ENCODE results near the gene VAMP1. TPM values are rescaled to one million over a fixed set of nuclear protein-coding genes. Genes with fewer than 3 reads are reported as not detected.
A peak's percentile ranks its signal among the peaks of the same experiment; 100 is the strongest.
"Not testable (repeated sequence)": the region's sequence is repeated elsewhere in the genome, so short reads cannot be mapped to it uniquely, and the experiment has no call there.

VAMP1 gene
- total RNA-seq, 1 donor from 2014 or later = 32.9 TPM

- Mint-ChIP-seq H3K36me3 (ENCODE audit: low read depth) (peaks cover 37% of the 10 kb centered on the region), H3K4me3 (peak within 1 kb of the TSS; percentile 97), H3K9me3 (no peaks in the 10 kb centered on the region), H3K27ac (peak within 1 kb of the TSS; percentile 96), H3K27me3 (no peaks in the 10 kb centered on the region), H3K4me1 (peaks cover 28% of the 10 kb centered on the region)
- no peak for TF ChIP-seq CTCF (IDR thresholded peaks at IDR 0.05)
- ATAC-seq (ENCODE audit: low read depth) = peak; percentile 75
- CTCF ChIA-PET = interaction anchor here (0.9 to 1.5 kb wide), 4 partner anchors 22 to 61 kb away, joined by 3 to 11 read pairs (median 3); partner anchors contain the start of gene VAMP1
- POLR2A ChIA-PET = interaction anchor here (0.6 to 4.3 kb wide), 30 partner anchors 8 to 630 kb away, joined by 3 to 89 read pairs (median 5); partner anchors contain the start of genes CD27, COPS7A, GAPDH and LPAR5
- intact Hi-C loops (cut with micrococcal nuclease) = loop anchor here (1.0 kb wide), 8 partner anchors 23 to 260 kb away; partner anchors contain the start of genes CHD4, GAPDH, ING4 and MLF2
- peak; percentile 96 for DNase-seq
Measured at GRCh38 chr12:6492838-6493496, 22.5 kb upstream of the VAMP1 start, which contains the start of gene MRPL51. Gene MRPL51, minus strand, starts transcription at chr12:6493262. Its CDS starts 126 bp downstream, at chr12:6493136.

GRCh38 chr12:6490673-6491072 is 20.2 kb upstream of the VAMP1 start:
- H3K4me3 Mint-ChIP-seq; ATAC-seq (ENCODE audit: low read depth); intact Hi-C loops (cut with micrococcal nuclease); DNase-seq; H3K27ac Mint-ChIP-seq; CTCF ChIA-PET; H3K27me3 Mint-ChIP-seq; H3K9me3 Mint-ChIP-seq: not testable (repeated sequence)
- Mint-ChIP-seq H3K4me1 (peaks cover 28% of the 10 kb centered on the region), H3K36me3 (ENCODE audit: low read depth) (peaks cover 24% of the 10 kb centered on the region)
- POLR2A ChIA-PET = interaction anchor here (0.7 to 4.3 kb wide), 2 partner anchors 20 to 312 kb away, joined by 6 to 89 read pairs; partner anchors contain the start of gene VAMP1

GRCh38 chr12:6489449-6489848 is 19.0 kb upstream of the VAMP1 start:
- no peaks in the 10 kb centered on the region for H3K9me3 Mint-ChIP-seq
- H3K27me3 Mint-ChIP-seq = no peaks in the 10 kb centered on the region
- ChIA-PET POLR2A (interaction anchor here (1.7 to 4.3 kb wide), 2 partner anchors 18 to 19 kb away, joined by 7 to 89 read pairs; partner anchors contain the start of gene VAMP1), CTCF (no interaction called here)
- peaks cover 24% of the 10 kb centered on the region for H3K36me3 Mint-ChIP-seq (ENCODE audit: low read depth)
- H3K4me3 Mint-ChIP-seq = no peak overlapping the region
- intact Hi-C loops (cut with micrococcal nuclease) = no loop called here
- no peak for ATAC-seq (ENCODE audit: low read depth)
- TF ChIP-seq CTCF (IDR thresholded peaks at IDR 0.05) = no peak
- DNase-seq = no peak
- peaks cover 16% of the 10 kb centered on the region for H3K4me1 Mint-ChIP-seq
- H3K27ac Mint-ChIP-seq = no peak overlapping the region

- Mint-ChIP-seq H3K4me3 (no peak overlapping the region), H3K36me3 (ENCODE audit: low read depth) (peaks cover 20% of the 10 kb centered on the region), H3K27ac (no peak overlapping the region), H3K27me3 (no peaks in the 10 kb centered on the region), H3K9me3 (no peaks in the 10 kb centered on the region), H3K4me1 (peaks cover 10% of the 10 kb centered on the region)
- TF ChIP-seq CTCF (IDR thresholded peaks at IDR 0.05) = no peak
- DNase-seq (no peak), ATAC-seq (ENCODE audit: low read depth) (no peak)
- ChIA-PET POLR2A (interaction anchor here (0.7 to 1.7 kb wide), 2 partner anchors 18 to 36 kb away, joined by 3 to 7 read pairs; partner anchors contain the start of gene VAMP1), CTCF (interaction anchor here (0.6 kb wide), 1 partner anchor 632 kb away, joined by 3 read pairs; no protein-coding TSS in a partner anchor)
- intact Hi-C loops (cut with micrococcal nuclease) = no loop called here
Measured at GRCh38 chr12:6488240-6488639, 17.8 kb upstream of the VAMP1 start.

- no peak for TF ChIP-seq CTCF (IDR thresholded peaks at IDR 0.05)
- POLR2A ChIA-PET = no interaction called here
- CTCF ChIA-PET = interaction anchor here (1.1 kb wide), 1 partner anchor 59 kb away, joined by 3 read pairs; no protein-coding TSS in a partner anchor
- DNase-seq (no peak), ATAC-seq (ENCODE audit: low read depth) (no peak)
- Mint-ChIP-seq H3K36me3 (ENCODE audit: low read depth) (no peaks in the 10 kb centered on the region), H3K27ac (no peak overlapping the region), H3K9me3 (no peaks in the 10 kb centered on the region), H3K4me1 (no peaks in the 10 kb centered on the region), H3K27me3 (peaks cover 2% of the 10 kb centered on the region), H3K4me3 (no peak overlapping the region)
- intact Hi-C loops (cut with micrococcal nuclease) = no loop called here
Measured at GRCh38 chr12:6478416-6478815, 7.9 kb upstream of the VAMP1 start.

- ATAC-seq (ENCODE audit: low read depth); H3K4me3 Mint-ChIP-seq; H3K27ac Mint-ChIP-seq; H3K36me3 Mint-ChIP-seq (ENCODE audit: low read depth); DNase-seq; H3K9me3 Mint-ChIP-seq; H3K4me1 Mint-ChIP-seq; POLR2A ChIA-PET; intact Hi-C loops (cut with micrococcal nuclease); H3K27me3 Mint-ChIP-seq: not testable (repeated sequence)
- CTCF ChIA-PET = interaction anchor here (1.1 kb wide), 1 partner anchor 60 kb away, joined by 3 read pairs; no protein-coding TSS in a partner anchor
Measured at GRCh38 chr12:6477601-6478377, 7.3 kb upstream of the VAMP1 start.
